Suprapubic skin (tissue), 3 donors: Measurements from ENCODE around the gene JMJD1C.

Source experiments
- CTCF ChIP-seq, 2 donors: fragments of 200-600 bp in 1 of 2; fragments of 450-650 bp in 1 of 2; sonication (generic) in 1 of 2; IDR thresholded peaks; one replicate each; pipeline ENCODE4 v1.5.1; 2016 to 2019; ENCODE audit warnings: antibody characterized with exemption in 2 of 2, mild to moderate bottlenecking in 1 of 2, moderate library complexity in 1 of 2
- EP300 ChIP-seq: sonication (generic); formaldehyde crosslinking; IDR thresholded peaks from one replicate; pipeline ENCODE4 v1.6.1; 2017; ENCODE audit warnings: antibody characterized with exemption

GRCh38 chr10:63434866-63435854, 30.6 kb downstream of the JMJD1C start:
- TF ChIP-seq EP300 (no peak), CTCF (IDR thresholded peaks at IDR 0.05) (no peak)
